Measurements from ENCODE around the gene CMTM2. TPM values are rescaled to one million over a fixed set of nuclear protein-coding genes. Genes with fewer than 3 reads are reported as not detected.

CMTM2 gene
- polyA plus RNA-seq, 1 donor from 2014 or later: 0.25 TPM

GRCh38 chr16:66634527-66635196, 55.4 kb downstream of the CMTM2 start:
- H3K4me3 ChIP-seq (ENCODE audit: low read length): no peak overlapping the region
- H3K9me3 ChIP-seq (ENCODE audit: low read length): no peaks in the 10 kb centered on the region
- TF ChIP-seq CTCF (IDR thresholded peaks at IDR 0.05; ENCODE audit: poor library complexity, severe bottlenecking): no peak
- TF ChIP-seq POLR2AphosphoS5 (IDR thresholded peaks at IDR 0.05): no peak
- TF ChIP-seq MXI1 (conservative IDR thresholded peaks at IDR 0.05; ENCODE audit: poor library complexity, severe bottlenecking): no peak
- no peak for TF ChIP-seq EZH2 (IDR thresholded peaks at IDR 0.05; ENCODE audit: borderline replicate concordance, insufficient read depth, low read length, poor library complexity, severe bottlenecking)
- no peak for TF ChIP-seq SMC3 (conservative IDR thresholded peaks at IDR 0.05; ENCODE audit: poor library complexity)
- no peak for TF ChIP-seq RAD21 (conservative IDR thresholded peaks at IDR 0.05)
- TF ChIP-seq EP300 (conservative IDR thresholded peaks at IDR 0.05; ENCODE audit: poor library complexity, severe bottlenecking): no peak
- TF ChIP-seq TAF1 (IDR thresholded peaks at IDR 0.05; ENCODE audit: low read depth): no peak
- TF ChIP-seq, protein P1, sequence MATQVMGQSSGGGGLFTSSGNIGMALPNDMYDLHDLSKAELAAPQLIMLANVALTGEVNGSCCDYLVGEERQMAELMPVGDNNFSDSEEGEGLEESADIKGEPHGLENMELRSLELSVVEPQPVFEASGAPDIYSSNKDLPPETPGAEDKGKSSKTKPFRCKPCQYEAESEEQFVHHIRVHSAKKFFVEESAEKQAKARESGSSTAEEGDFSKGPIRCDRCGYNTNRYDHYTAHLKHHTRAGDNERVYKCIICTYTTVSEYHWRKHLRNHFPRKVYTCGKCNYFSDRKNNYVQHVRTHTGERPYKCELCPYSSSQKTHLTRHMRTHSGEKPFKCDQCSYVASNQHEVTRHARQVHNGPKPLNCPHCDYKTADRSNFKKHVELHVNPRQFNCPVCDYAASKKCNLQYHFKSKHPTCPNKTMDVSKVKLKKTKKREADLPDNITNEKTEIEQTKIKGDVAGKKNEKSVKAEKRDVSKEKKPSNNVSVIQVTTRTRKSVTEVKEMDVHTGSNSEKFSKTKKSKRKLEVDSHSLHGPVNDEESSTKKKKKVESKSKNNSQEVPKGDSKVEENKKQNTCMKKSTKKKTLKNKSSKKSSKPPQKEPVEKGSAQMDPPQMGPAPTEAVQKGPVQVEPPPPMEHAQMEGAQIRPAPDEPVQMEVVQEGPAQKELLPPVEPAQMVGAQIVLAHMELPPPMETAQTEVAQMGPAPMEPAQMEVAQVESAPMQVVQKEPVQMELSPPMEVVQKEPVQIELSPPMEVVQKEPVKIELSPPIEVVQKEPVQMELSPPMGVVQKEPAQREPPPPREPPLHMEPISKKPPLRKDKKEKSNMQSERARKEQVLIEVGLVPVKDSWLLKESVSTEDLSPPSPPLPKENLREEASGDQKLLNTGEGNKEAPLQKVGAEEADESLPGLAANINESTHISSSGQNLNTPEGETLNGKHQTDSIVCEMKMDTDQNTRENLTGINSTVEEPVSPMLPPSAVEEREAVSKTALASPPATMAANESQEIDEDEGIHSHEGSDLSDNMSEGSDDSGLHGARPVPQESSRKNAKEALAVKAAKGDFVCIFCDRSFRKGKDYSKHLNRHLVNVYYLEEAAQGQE (IDR thresholded peaks at IDR 0.05; ENCODE audit: borderline replicate concordance): no peak
- no peaks in the 10 kb centered on the region for H3K27me3 ChIP-seq (ENCODE audit: insufficient read depth, low read depth, low read length)
- H3K4me2 ChIP-seq (ENCODE audit: low read length): no peak overlapping the region
- H4K20me1 ChIP-seq (ENCODE audit: insufficient read depth): no peaks in the 10 kb centered on the region
- H3K79me2 ChIP-seq (replicated peaks; ENCODE audit: insufficient read depth, low read length): no peaks in the 10 kb centered on the region
- no peak overlapping the region for H3K9ac ChIP-seq (ENCODE audit: low read length)
- H3F3A ChIP-seq (ENCODE audit: insufficient read depth, low read length, poor library complexity, severe bottlenecking): no peaks in the 10 kb centered on the region
- H2AFZ ChIP-seq (ENCODE audit: low read depth, low read length): no peak overlapping the region
- H3K9me2 ChIP-seq (ENCODE audit: insufficient read depth, low read length): no peaks in the 10 kb centered on the region
- H3K36me3 ChIP-seq (ENCODE audit: insufficient read depth, low read length): no peaks in the 10 kb centered on the region
- no peak overlapping the region for H3K27ac ChIP-seq (ENCODE audit: low read length)

GRCh38 chr16:66635406-66635805, 56.1 kb downstream of the CMTM2 start:
- no peaks in the 10 kb centered on the region for H3K27me3 ChIP-seq (ENCODE audit: insufficient read depth, low read depth, low read length)
- no peak overlapping the region for H3K9ac ChIP-seq (ENCODE audit: low read length)
- H3K79me2 ChIP-seq (replicated peaks; ENCODE audit: insufficient read depth, low read length): no peaks in the 10 kb centered on the region
- H3K27ac ChIP-seq (ENCODE audit: low read length): no peak overlapping the region
- H3K36me3 ChIP-seq (ENCODE audit: insufficient read depth, low read length): no peaks in the 10 kb centered on the region
- H3K9me2 ChIP-seq (ENCODE audit: insufficient read depth, low read length): no peaks in the 10 kb centered on the region
- H4K20me1 ChIP-seq (ENCODE audit: insufficient read depth): no peaks in the 10 kb centered on the region
- no peaks in the 10 kb centered on the region for H3K9me3 ChIP-seq (ENCODE audit: low read length)
- no peak for TF ChIP-seq SMC3 (conservative IDR thresholded peaks at IDR 0.05; ENCODE audit: poor library complexity)
- TF ChIP-seq, protein P1 (IDR thresholded peaks at IDR 0.05; ENCODE audit: borderline replicate concordance): no peak
- no peak overlapping the region for H3K4me2 ChIP-seq (ENCODE audit: low read length)
- H3F3A ChIP-seq (ENCODE audit: insufficient read depth, low read length, poor library complexity, severe bottlenecking): no peaks in the 10 kb centered on the region
- H3K4me3 ChIP-seq (ENCODE audit: low read length): no peak overlapping the region
- H2AFZ ChIP-seq (ENCODE audit: low read depth, low read length): no peak overlapping the region
